HG03045 (cell line): ENCODE results near the gene PIGU.
"Not testable (repeated sequence)": the region's sequence is repeated elsewhere in the genome, so short reads cannot be mapped to it uniquely, and the experiment has no call there.

Experiments used
- ATAC-seq: cut with Tn5 transposase; IDR thresholded peaks from one replicate; pipeline ENCODE4 v1.9.1; 2021; ENCODE audit warnings: mild to moderate bottlenecking, moderate library complexity; ENCODE audit not compliant: unreplicated experiment

The PIGU gene

DNA sequence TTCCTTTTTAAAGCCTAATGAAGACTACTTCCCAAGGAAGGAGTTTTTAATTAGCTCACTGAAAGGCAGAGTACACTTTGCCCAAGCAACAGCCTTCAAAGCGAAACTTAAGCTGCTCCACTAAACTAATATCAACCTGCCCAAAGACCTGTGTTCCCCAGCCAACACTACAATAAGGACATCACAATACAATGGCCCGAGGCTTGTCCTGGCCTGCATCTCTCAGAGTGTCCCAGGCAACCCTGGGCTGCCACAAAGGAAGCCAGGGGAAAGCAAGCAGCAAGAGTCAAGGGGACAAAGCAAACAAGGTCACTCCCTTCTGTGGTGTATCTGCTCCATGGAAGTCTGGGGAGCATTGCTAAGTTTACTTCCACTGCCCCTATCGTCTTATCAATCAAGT lies 52.3 kb downstream of the PIGU start:
- no peak for ATAC-seq

DNA sequence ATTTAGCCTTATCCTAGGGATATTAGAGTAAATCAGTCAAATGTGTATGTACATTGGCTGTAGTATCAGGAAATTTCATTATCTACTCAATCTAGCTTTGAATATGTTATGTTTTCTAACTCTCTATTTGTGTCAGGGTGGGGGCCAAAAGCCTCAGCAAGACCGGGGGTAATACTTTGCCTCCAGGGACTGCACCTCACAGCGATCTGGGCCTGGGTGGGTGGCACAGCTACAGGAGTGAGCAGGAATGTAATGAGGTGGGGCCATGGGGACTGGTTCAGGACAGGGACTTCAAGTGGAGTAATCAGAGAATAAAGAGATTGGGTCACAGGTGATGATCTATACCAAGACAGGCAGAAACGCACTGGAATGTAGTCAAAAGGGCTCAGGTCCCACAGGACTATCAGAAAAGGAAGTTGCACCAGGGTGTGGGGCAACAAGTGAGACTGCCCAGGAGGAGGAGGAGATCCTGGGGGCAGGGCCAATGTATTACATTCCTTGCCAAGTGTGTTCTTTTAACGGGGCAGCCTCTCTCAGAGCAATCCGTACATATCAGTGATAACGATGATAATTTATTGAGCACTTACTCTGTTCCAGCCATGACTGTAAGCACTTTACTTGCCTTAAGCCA lies 54.0 kb downstream of the PIGU start:
- no peak for ATAC-seq

DNA sequence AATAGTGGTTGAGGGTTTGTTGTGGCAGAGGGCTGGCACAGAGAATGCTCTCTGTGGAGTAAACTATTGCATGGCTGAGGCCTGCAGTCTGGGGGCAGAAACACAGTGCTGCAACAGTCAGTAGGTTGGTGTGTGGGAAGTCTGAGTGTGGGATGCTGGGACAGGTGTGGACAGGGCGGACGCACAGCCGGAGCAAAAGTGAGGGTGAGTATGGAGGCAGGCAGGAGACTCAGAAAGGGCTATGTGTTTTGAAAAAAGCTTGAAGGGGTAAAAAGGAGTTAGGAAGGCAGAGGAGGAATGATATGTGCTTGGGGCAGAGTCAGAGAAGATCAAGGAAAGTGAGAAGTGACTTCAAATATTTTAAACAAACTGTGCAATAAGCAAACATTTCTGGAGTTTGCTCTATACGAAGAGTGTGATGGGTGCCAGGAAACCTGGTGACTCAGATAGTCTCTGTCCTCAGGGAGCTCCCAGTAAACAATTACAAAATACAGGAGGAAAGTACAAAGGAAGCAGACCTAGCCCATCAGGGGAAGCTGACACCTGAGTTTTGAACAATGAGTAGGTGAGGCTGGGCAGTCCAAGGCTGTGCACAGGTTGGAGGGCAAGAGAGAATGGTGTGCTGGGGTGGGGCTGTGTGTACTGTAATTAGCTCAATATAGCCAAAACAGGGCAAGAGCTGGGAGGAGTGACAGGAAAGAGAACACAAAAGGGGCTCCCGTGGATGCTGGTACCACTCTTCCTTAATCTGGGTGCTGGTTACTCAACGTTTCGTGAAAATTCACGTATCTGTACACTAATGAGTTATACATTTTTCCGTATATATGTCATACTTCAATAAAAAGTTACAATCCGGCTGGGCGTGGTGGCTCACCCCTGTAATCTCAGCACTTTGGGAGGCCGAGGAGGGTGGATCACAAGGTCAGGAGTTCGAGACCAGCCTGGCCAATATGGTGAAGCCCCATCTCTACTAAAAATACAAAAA lies 55.2 kb downstream of the PIGU start:
- ATAC-seq = no peak

DNA sequence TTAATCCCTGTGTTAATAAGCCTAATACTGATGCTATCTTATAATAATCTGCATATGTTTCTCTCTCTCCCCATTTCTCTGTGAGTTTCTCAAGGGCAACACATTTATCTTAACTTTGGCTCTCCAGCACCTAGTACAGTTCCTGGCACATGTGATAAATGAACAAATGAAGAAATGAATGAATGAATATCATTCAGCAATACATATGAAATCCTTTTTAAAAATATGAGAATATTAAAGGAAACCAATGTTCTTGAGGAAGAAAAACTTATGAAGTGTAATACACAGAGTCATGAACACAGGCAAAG lies 55.9 kb downstream of the PIGU start:
- no peak for ATAC-seq

DNA sequence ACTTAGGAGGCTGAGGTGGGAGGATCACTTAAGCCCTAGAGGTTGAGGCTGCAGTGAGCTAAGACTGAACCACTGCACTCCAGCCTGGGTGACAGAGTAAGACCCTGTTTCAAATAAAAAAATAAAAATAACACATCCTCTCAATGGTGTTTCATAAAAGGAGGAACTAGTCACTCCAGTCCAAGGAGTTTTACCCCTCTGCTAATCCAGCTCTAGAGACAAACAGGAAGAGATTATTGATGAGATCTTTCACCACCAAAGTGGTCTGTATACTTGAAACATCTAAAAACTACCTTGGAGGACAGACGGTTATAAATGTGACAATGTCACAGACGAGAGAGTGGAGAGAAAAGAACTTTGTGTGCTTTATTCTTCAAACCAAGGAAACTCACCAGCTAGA lies 58.2 kb downstream of the PIGU start:
- ATAC-seq = no peak

DNA sequence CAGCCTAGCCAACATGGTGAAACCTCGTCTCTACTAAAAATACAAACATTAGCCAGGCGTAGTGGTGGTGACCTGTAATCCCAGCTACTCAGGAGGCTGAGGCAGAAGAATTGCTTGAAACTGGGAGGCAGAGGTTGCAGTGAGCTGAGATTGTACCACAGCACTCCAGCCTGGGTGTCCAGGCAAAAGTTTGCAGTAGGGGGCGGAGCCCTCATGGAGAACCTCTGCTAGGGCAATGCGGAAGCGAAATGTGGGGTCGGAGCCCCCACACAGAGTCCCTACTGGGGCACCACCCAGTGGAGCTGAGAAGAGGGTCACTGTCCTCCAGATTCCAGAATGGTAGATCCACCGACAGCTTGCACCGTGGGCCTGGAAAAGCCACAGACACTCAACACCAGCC lies 60.0 kb downstream of the PIGU start:
- ATAC-seq = not testable (repeated sequence)

DNA sequence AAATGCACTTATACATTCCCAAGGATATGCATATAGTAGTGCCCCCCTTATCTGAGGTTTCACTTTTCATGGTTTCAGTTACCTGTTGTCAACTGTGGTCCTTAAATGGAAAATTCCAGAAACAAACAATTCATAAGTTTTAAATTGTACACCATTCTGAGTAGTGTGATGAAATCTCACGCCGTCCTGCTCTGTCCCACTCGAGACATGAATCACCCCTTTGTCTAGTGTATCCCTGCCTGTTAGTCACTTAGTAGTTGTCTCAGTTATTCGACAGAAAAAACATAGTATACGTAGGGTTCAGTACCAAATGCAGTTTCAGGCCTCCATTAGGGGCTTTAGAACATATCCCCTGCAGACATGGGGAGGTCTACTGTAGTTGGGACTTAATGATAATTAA lies 61.4 kb downstream of the PIGU start:
- ATAC-seq = no peak

DNA sequence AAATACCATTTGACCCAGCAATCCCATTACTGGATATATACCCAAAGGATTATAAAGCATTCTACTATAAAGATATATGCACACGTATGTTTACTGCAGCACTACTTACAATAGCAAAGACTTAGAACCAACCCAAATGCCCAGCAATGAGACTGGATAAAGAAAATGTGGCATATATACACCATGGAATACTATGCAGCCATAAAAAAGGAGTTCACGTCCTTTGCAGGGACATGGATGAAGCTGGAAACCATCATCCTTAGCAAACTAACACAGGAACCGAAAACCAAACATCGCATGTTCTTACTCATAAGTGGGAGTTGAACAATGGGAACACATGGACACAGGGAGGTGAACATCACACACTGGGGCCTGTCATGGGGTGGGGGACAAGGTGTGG lies 64.9 kb downstream of the PIGU start:
- ATAC-seq = not testable (repeated sequence)

DNA sequence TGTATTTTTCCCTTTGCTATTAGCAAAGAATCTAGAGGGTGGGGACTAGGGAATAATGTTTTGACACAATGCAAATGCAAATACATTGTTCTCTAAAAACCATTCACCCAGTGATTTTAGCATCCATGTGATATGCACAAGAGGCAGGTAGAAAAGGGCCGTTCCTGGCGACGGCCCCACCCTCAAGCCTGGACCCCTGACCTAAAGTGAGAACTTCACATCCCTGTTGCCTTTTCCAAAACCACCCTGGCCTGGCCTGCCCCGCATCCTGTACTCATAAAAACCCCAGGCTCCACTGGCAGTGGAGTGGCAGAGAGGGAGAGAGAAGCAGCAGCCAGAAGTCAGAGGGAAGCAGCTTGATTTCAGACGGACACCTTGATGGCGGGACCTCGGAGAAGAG lies 69.8 kb downstream of the PIGU start:
- no peak for ATAC-seq

DNA sequence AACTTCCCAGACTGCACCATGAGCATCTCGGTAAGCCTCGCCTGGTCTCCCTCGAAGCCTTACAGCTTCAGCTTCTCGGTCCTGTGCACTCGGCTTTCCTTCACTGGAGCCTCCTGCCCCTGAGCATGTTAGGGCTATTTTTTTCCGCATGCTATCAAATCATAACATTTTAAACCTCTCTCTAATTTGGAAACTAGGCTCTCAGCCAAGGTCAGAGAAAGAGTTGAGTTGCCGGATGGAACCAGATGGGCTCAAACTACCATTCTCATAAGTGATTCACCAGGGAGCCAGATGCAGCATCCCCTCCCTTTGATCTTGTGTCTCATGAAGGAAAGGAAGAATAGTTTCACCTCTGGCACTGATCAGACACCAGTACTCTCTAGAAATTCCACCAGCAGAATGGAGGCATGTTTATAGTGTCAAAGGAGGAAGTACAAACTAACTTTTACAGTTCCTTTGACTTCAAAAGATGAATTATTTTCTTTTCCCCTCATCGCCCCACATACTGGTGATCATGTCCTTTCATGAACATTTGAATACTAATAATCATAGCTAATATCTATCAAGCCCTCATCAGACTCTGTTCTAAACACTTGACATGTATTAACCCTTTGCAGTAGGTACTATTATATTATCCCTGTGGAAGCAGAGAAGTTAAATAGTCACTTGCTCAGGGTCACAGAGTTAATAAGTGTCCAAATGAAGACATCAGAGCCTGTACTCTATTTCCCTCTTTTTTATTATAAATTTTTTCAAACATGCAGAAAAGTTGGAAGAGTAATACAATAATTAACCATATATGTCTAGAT lies 71.7 kb downstream of the PIGU start:
- no peak for ATAC-seq

DNA sequence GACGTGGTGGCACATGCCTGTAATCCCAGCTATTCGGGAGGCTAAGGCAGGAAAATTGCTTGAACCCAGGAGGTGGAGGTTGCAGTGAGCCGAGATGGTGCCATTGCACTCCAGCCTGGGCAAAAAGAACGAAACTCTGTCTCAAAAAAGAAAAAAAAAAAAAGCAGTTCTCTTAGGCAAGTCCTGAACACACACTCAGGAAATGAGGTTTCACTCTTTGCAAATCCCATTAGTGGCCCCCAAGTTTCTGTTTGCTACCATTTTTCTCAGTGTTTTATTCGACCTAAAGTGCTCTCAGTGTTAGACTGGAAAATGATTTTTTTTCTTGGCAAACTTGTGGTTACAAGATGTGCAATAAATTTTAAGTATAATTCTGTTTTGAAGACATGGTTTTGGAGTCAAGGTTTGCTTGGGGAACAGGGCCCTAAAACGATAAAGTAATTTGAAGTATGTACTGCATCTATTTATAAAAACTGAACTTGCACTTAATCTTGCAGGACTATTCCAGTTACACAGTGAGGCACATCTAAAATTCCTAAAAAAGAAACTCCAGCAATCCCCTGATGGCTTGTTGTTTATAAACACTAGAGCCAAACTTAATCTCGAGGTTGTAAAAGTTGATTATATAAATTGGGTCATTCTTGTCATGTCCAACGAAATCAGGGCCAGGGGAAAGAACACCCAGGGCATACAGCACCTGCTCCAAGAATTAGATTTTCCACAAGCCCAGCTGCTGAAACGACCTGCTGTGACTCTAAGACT lies 75.8 kb downstream of the PIGU start:
- no peak for ATAC-seq

DNA sequence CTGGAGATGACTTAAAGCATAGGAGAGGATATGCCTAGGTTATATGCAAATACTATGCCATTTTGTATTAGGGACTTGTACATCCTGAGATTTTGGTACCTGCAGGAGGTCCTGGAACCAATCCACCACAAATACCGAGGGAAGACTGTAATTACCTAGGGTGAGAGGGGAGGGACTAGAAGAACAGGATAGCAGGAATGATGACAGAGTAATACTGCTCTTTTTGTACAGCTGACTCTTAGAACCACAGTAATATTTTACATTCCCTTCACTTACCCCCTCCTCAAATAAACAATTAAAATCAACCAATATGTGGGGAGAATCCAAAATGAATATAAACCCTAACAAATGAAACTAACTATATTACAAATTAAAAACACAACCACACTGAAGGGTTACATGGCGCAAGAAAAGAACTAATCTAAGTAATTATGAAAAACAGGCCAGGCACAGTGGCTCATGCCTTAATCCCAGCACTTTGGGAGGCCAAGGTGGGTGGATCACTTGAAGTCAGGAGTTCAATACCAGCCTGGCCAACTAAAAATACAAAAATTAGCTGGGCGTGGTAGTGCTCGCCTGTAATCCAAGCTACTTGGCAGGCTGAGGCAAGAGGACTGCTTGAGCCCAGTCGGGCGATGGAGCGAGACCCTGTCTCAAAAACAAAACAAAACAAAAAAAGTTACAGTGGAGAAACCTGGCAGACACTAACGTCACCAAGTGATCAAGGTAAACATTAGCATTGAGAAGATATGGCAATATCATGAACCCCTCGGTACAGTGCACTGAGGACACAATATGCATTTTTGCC lies 81.3 kb downstream of the PIGU start:
- no peak for ATAC-seq

DNA sequence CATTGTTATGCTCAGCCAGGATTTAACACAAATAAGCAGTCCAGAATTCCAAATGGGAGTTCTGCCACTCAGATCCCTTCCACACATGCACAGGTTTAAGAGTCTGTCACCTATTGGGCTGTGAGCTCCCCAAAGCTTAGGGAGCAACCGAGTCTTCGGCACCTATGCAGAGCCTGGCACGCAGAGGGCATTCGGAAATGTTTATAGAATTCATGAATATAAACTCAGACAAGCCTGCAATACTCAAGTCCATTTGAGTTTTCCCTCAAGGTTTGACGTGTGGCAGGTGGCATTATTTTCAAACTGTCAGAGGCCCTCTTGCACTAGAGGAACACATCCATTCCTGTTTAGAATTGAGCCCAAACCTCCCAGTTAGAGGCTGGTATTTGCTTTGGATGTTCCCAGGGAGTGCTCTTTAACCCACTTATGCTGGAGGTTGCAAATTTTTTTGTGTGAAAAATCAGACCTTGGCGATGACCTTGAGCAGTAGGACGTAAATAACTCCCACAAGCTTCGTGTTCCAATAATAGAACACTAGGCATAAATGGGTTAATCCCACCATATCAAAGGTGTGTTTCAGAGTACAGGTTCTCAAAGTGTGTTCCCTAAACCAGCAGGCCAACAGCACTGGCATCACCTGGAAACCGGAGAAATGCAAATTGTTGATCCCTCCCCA lies 90.3 kb downstream of the PIGU start:
- no peak for ATAC-seq

DNA sequence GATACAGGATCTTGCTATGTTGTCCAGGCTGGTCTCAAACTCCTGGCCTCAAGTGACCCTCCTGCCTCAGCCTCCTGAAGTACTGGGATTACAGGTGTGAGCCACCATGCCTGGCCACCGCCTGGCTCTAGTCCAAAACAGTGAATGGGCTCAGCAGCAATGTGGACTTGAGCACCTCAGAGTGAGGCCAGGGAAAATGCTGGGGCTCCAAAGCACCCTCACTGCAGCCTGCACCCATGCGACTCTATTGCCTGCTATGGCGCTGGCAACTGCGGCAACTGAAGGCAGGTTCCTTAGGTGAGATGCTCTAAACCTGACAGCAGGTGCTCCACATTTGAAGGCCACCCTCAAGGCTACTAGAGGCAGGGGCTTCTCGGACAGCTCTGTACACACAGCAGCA lies 91.9 kb downstream of the PIGU start:
- no peak for ATAC-seq

DNA sequence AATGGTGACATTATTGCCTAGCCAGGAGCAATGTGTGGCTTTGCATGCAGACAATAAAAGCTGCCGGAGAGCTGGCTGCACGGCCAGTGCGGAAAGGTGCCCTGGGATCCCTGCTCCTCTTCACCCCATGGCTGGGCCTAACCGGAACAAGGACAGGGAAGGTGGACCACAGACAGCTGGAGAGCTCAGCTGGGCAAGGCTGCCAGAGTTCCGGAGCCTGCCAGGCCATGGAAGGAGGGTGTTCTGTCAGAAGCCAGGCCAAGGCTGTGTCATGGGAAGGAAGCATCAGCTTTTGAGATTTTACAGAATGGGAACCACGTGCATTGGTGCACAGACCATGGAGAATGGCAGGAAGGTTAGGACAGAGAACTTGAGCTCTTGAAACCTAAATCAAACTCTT lies 93.3 kb downstream of the PIGU start:
- ATAC-seq = no peak

DNA sequence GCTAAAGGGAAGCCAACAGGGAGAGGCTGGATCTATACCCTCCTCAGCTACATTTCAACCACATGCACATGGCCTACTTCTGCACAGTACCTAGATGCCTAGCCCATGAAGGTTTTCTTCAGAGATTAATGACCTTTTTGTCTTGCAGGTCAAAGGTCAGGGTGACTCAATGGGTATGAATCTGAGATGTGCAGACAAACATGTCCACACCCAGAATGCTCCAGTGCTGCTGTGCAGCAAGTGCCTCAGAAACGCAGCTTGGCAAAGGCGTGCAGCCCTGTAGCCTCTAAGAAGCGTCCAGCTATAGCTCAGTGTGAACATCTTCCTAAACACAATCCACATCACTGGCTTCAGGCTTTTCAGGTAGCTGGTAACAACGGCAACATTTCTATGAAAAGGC lies 94.0 kb downstream of the PIGU start:
- ATAC-seq = no peak

DNA sequence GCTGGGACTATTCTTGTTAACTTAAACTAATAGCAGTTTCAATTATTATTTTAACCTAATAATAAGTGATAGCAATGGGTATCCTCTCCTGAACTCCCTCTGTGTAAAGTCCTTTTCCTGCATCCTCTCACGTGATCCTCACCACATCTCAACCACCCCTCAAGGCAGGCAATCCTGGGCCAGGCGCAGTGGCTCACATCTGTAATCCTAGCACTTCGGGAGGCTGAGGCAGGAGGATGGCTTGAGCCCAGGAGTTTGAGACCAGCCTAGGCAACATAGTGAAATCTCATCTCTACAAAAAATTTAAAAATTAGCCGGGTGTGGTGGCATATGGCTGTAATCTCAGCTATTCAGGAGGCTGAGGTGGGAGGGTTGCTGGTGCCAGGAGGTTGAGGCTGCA lies 94.7 kb downstream of the PIGU start:
- ATAC-seq = no peak

DNA sequence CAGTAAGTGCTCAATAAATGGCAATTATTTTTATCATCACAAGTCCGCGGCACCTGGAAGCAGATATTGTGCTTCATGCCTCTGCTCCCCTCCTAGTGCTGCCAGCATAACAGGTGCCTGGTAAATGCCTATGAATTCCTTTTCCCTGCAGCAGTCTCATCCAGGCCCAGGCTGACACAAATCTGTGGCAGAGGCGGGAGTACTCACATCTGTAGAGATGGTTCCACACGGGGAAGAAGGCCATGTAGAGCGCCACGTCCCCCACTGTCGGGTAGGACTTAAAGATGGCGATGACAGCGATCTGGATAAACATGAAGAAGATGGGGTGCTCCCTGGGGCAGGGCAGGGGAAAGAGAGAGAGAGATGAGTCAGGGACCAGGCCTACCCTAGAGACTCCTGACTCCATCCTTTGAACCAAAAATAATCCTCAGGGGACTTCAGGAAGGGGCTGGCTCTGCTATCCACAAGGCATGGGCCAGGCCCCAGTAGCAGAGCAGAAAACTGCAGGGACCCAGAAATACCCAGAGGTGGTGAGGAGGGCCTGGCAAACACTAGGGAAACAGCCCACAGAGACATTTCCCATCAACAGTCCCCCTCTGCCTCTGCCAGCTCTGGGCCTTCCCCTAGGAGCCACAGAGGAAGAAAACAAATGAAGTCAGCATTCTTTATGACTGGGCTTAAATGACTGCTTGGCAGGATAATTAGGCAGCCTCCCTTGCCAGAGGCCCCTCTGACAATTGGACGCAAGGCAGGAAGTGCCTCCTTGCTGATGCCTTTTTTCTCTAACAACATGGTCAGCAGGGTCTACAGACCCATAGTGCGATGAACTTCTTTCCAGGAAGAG lies 95.3 kb downstream of the PIGU start:
- peak; percentile 47 for ATAC-seq
